HTR-8/SVneo (cell line): ENCODE results near the gene ITGBL1.

Experiments used
- DNase-seq: peaks from one replicate; pipeline ENCODE4 v3.0.0; 2011; ENCODE audit warnings: low spot score, mixed read lengths; ENCODE audit not compliant: insufficient read length
- FAIRE-seq: peaks from 2 replicates; lab custom pipeline; 2011; peaks lifted over from hg19 to GRCh38; lab: Jason Lieb, UNC

The ITGBL1 gene

DNA sequence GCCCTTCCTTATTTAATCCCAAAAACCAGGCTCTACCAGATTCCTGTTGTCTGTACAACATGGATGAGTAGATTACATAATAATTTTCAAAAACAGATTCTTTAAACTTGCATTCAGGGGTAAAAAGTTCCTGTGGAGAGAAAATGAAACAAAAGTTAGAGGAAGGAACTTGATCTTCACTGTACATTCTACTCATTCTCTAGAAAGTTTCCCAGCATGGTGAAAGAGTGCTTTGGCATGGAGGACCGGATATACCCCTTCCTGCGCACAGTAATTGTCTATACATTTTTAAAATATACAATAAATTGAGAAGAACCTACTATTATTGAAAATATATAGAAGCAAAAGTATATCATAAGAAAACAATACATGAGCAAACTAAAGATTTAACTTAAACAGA is 274.2 kb downstream of the ITGBL1 start:
- FAIRE-seq (no peak), DNase-seq (no peak)

DNA sequence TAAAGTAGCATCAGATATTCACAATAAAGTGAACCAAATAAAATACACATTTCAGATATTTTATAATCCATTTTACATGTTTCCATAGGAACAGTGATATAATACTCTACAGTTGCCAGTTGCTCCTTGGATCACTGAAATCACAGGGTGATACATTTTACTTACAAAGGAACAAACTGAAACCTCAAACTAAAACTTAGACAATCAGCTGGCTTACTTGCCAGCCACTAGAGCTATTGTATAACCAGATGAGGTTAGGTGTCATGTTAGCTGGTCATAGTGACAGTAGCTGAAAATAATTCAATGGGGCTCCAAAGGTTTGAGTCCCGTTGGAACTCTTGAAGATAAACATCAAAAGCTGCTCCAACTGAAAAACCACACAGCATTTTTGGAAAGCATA is 274.6 kb downstream of the ITGBL1 start:
- FAIRE-seq (no peak), DNase-seq (no peak)

DNA sequence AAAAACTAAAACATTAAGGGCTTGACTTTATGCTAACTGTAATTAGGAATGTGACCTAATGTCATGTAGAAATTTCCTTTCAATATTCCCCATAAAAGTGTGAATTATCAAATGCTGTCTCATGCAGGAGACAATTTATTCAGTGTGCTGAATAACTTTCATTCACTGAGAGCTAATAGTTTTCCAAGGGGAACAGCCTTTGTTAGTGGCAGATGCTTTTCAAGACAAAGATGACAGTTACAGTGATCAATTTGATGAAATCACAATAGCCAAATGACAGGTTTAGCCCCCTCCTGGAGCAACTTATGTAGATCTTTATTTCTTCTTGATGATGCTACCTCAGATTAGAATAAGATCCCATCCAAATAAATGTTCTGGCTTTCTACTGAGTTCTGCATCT is 275.5 kb downstream of the ITGBL1 start:
- DNase-seq, result no peak
- no peak for FAIRE-seq

DNA sequence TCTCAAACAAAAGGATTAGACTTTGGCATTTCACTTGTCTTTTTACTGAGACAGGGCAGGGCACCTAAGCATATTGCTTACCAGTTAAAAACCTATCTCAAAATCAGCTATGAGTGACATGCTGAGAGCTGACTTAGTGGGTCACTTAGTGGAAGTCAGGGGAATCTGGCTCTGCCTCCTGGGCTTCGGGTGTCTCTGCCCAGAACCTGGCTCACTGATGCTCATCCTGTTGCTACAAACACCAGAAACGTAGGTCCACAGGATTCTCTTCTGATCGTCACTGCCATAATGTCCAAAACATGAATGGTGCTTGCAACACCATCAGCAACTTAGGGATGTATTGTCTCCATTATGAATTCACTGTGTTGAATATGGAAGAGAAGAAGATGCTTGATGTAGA is 276.1 kb downstream of the ITGBL1 start:
- no peak for DNase-seq
- FAIRE-seq, result no peak

DNA sequence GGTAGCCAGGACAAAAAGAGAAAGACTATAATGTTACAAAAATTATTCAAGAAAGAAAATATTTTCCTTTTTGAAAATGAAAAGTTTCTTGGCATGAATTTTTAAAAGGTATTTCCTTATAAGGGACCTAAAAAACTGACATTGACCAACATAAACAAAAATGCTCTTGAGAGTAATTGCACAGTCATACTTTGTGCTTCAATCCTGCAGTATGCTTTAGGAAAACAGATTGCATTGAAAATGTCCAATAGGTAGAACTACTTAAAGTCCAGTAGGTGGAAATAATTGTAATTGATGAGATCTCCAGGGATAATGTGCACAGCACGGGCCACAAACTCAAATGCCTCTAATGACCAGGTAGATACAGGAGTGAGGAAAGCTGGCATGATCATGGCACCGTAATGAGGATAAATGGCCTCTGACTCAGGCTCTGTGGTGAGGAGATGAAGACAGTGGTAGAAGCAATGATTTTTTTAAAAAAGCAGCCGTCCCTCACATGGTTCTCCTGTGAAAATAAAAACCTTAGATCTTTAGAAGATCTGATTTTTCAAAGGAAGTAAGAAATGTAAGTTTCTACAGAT is 278.0 kb downstream of the ITGBL1 start:
- DNase-seq, result no peak
- no peak for FAIRE-seq

DNA sequence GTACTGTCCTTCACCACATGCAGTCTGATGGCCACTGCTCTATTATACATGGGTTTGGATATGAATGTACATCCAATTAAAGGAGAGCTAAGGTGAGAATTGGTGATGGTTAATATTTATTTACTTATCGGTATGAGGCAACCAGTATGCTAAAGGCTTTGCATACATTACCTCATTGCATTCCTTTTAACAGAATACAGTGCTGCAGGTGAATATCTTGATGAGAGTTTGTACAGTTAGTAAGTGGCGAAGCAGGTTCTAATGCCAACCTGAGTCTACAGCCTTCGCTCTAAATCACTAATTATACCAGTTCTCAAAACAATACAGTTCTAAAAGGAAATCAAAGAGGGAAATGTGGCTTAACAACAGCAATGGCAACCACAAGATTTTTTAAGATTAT is 284.1 kb downstream of the ITGBL1 start:
- FAIRE-seq (no peak), DNase-seq (no peak)

DNA sequence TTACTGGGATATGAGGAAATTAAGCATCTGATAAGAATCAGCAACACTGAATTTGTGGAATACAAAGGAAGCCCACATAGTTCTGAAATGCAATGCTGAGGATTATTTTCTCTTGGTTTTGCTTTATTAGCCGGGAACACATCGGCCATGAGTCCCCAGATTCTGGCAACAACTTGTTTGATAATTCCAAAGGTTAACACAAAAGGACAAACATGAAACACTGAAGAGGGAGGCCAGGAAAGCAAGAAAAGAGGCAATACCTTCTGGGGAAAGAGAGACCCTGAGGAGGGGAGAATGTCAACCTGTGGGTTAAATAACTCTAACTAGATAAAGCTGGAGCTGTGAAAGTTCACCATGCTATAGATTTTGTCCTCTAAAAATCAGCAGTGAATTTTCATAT is 285.9 kb downstream of the ITGBL1 start:
- DNase-seq (no peak), FAIRE-seq (no peak)

DNA sequence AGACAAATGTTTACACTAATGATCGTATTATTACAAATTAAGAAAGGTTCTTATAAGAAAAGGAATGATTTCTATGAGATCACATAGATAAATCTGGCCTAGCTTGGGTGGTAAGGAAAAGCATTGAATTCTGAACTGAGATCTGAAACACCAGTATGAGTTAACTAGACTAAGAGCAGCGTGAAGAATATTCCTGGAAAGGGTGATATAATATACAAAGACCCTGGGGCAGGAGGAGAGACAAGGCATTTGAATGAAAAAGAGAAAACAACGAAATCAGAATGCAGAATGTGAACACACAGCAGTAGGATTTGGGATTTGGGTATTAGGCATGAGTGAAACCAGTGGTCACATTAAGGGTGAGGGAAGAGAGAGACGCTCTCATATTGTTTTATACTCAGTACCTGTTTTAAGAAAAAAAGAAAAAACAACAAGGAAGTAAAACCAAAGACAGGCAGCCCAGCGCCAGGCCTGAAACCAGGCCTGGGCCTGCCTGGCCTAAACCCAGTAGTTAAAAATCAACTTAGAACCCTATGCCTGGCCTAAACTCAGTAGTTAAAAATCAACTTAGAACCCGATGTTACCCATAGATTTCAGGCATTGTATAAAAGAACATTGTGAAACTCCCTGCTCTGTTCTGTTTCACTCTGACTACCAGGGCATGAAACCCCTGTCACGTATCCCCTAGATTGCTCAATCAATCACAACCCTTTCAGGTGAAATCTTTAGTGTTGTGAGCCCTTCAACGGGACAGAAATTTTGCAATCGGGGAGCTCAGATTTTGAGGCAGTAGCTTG is 287.1 kb downstream of the ITGBL1 start:
- no peak for DNase-seq
- FAIRE-seq, result no peak

DNA sequence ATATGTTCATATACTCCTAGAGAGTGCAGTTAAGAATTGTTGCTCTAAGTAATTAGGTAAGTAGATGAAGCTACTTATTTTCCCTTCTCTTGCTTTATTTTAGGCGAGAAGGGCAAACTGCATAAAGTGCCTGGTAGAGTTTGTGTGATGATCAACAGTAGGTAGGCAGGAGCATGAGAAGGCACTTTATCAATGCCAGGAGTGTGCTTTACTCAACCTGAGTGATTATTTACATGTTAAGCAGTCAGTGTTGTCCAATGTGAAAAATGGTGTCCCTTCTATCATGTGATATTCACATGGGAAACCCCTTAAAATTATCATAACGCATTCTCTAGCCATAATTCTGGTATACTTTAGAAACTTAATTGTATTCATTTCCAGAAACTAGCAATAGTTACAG is 294.0 kb downstream of the ITGBL1 start:
- FAIRE-seq, result no peak
- no peak for DNase-seq

DNA sequence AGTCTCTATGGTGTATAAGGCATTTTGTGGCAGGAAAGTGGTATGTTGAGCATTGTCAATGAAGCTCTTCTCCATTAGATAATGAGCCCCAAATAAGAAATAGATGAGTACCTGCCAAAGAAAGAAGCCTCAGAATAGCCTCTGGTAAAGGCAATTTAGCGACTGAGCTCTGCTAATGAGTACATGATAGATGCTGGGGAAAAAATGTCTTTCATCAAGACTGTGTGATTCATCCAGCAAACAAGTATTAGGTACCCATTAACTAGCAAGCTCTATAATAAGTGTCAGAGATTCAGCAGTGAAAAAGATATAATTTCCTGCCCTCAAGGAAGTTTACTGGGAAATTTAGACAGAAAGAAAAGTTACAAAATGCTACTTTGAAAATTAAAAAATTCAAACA is 294.6 kb downstream of the ITGBL1 start:
- no peak for FAIRE-seq
- no peak for DNase-seq

DNA sequence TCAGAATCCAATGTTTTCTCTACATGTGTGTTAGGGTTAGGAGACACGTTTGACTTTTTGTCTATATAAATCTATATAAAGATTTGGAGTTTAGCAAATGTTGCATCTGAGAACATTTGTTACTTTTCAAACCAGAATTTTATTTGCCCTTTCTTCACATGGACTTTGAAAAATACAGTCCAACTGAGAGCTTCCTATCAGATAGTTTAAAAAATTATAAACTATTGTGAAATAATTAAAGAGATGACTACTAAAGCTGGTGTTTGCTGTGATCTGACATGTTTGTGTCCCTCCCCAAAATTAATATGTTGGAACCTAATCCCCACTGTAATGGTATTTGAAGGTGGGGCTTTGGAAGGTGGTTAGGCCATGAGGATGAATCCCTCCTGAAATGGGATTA is 297.1 kb downstream of the ITGBL1 start:
- DNase-seq (no peak), FAIRE-seq (no peak)

DNA sequence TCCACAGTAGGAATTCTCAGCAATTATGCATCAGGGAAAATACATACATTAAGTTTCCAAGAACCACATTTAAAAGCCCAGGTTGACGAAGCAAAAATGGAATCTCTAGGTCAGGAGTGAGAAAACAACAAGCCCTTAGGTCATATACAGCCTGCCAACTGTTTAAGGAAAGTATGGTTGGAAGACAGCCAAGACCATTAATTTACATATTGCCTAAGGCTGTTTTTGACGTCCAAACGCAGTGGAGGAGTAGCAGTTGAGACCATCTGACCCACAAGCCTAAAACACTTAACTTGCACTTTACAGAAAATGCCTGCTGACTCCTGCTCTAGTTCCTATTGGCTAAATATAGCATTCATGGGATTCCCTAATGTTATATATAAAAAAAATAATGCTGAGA is 299.0 kb downstream of the ITGBL1 start:
- FAIRE-seq (no peak), DNase-seq (peak; percentile 46)

DNA sequence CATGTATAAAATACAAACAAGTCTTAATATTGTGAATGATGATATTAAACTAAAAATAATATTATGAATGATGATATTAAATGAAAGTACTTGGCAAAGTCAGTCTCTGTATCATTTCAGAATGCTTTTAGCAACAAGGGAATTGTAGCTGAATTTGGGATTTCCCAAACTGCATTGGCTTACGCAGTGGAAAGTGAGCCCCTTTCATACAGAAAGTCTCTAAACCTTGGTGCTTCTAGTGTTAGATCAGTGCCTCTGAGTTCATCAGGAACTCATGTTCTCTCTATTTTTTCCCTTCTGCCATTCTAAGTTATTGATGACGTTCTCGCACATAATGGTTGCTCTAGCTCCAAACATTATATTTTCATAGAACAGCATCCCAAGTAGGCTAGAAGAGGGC is 300.0 kb downstream of the ITGBL1 start:
- DNase-seq (no peak), FAIRE-seq (no peak)

DNA sequence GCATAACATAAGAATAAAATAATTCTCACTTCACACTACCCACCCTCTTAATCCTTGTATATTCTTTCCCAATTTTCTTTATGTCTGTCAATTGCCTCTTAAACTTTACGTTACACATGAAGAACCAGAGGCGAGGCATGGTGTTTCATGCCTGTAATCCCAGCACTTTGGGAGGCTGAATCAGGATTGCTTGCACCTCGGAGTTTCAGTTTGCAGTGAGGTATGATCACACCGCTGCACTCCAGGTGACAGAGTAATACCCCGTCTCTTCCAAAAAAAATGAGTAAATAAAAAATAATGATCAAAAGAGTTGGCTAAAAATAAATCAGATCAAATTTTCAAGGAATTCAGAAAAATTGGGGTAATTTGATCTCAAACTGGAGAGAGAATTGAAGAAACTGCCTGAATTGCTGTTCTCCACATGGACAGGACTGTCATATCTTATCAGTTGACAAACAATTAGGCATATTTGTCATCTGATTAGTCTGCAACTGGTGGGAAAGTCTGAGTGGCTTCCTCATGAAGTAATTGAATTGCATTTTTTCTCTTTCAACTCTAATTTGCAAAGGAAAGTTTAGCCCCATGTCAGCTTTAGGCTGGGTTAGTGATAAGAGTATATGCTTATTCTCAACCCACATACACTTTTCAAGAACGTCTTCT is 302.9 kb downstream of the ITGBL1 start:
- DNase-seq, result no peak

DNA sequence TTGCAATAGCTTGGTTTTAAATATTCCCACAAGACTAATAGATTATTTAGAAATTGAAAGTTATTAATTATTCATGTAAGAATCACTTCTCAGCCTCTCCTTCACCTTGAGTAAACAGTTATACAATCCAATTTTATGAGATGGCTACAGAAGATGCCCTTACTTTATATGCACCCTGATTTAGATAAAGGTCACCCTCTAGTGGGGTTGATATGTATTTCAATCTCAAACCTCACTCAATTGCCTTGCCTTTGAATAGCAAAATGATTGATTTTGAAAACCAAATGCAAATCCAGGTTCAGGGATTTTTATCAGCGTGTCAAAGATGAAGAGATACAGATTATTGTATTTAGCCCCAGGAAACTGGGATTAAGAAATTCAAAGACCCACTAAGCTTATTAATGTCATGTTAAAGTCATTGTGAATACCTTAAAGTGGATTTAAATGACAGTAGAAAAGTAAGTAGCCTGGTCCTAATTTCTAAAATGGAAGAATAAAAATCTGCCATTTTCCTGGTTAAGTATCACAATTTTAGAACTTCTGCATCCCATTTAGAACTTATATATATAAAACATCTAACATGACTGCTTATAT is 305.1 kb downstream of the ITGBL1 start:
- DNase-seq (peak; percentile 33), FAIRE-seq (no peak)

More for the DNA sequence above, 302.9 kb downstream of the ITGBL1 start:
- no peak for FAIRE-seq

DNA sequence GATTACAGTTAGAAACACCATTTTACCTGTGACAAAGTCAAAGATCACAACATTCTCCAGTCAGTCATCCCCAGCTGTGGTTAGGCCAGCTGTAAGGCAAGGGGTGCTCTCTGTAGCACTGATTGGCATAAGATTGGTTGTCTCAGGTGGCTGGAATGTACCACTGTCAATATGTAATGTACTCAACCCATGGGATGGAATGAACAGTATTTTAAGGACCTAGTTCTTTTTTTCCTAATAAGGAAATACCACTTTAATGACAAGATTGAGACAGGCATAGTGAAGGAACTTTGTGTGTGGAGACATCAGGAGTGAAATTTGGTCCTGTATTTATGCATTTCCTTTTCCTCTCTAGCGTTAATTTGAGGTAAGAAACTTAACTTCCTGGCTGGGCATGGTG is 310.7 kb downstream of the ITGBL1 start:
- no peak for FAIRE-seq

More for the DNA sequence above, 310.7 kb downstream of the ITGBL1 start:
- DNase-seq, result no peak
